Upper lobe of right lung (tissue), 1 donor: Measurements from ENCODE around the gene SLC16A8. TPM values are rescaled to one million over a fixed set of nuclear protein-coding genes. Genes with fewer than 3 reads are reported as not detected.
A peak's percentile ranks its signal among the peaks of the same experiment; 100 is the strongest.

Experiments
- ATAC-seq: fragments of 200-7000 bp; cut with Tn5 transposase; one replicate; pipeline ENCODE4 v1.9.1; 2020; ENCODE audit warnings: mild to moderate bottlenecking, moderate library complexity
- DNase-seq: peaks from one replicate; pipeline ENCODE4 v3.0.0-alpha.2; 2020
- H3K27ac ChIP-seq: fragments of 200-600 bp; one replicate; pipeline ENCODE4 v1.8.0; 2022
- H3K27me3 ChIP-seq: fragments of 200-600 bp; one replicate; pipeline ENCODE4 v1.8.0; 2022; ENCODE audit warnings: mild to moderate bottlenecking
- H3K36me3 ChIP-seq: fragments of 200-600 bp; one replicate; pipeline ENCODE4 v1.8.0; 2022
- H3K4me1 ChIP-seq: fragments of 200-600 bp; one replicate; pipeline ENCODE4 v1.8.0; 2022
- H3K4me3 ChIP-seq: fragments of 200-600 bp; one replicate; pipeline ENCODE4 v1.8.0; 2022; ENCODE audit warnings: mild to moderate bottlenecking
- H3K9me3 ChIP-seq: fragments of 200-600 bp; one replicate; pipeline ENCODE4 v1.8.0; 2022
- intact Hi-C: fragments of 100-400 bp; cut with DNase I; formaldehyde crosslinking; loops from one replicate; pipeline ENCODE4 v1.11.0; 2022
- total RNA-seq: library from RNA; stranded (reverse); fragmentation: NEBNext Ultra II Directional; extraction: Animal tissue kit (Norgen Biotek cat#: 25700); gene quantifications from one replicate; pipeline ENCODE4 v1.2.1, GENCODE V29; 2021
- TF ChIP-seq, protein P1 (sequence below): fragments of 200-600 bp; IDR thresholded peaks from one replicate; pipeline ENCODE4 v1.8.0; 2022; ENCODE audit warnings: antibody characterized with exemption
- donor health status: DM: no; HTN: yes; CAD: no; lungs with severe emphysema.

The SLC16A8 gene
- total RNA-seq, 1 donor from 2014 or later: not detected

DNA sequence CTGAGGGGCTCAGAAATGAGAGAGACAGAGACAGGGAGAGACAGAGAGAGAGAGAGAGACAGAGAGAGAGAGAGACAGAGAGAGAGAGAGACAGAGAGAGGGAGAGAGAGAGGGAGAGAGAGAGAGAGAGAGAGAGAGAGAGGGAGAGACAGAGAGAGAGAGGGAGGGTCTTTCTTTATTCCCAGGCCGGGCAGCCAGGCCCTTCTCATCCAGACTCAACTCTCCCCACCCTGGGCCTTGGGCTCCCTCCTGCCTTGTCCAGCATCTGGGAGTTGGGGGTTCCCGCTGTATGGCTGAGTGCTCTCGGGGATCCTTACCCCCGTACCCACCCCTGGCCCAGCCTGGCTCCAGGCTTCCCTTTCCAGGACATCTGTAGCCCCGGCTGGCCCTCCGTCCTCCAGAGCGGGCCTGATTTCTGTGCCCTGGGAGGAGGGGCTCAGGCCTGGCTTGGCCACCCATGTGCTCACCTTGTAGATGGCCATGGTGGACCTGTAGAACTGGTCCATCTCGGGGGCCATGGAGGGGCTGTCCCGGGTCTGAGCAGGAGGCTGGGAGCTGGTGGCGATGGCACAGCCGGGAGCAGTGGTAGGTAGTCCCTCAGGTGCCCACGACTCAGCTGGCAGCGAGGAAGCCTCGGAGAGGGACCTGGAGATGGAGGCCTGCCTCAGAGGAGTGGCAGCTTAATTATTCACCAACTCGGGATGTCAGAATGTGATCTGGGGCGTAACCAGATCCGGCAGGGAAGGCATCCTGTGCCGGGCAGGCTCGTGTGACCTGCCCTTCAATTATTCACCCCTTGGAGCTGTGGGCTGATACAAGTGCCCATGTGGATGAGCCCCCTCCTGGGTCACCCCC, 26.3 kb upstream of the SLC16A8 start, which contains the start of gene BAIAP2L2:
TSS of gene BAIAP2L2 (minus strand) at position 677 of the 855 bp plus-strand sequence. CDS start at position 518, 159 bp downstream.
- TF ChIP-seq, protein P1, sequence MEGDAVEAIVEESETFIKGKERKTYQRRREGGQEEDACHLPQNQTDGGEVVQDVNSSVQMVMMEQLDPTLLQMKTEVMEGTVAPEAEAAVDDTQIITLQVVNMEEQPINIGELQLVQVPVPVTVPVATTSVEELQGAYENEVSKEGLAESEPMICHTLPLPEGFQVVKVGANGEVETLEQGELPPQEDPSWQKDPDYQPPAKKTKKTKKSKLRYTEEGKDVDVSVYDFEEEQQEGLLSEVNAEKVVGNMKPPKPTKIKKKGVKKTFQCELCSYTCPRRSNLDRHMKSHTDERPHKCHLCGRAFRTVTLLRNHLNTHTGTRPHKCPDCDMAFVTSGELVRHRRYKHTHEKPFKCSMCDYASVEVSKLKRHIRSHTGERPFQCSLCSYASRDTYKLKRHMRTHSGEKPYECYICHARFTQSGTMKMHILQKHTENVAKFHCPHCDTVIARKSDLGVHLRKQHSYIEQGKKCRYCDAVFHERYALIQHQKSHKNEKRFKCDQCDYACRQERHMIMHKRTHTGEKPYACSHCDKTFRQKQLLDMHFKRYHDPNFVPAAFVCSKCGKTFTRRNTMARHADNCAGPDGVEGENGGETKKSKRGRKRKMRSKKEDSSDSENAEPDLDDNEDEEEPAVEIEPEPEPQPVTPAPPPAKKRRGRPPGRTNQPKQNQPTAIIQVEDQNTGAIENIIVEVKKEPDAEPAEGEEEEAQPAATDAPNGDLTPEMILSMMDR: no peak
- no peaks in the 10 kb centered on the region for H3K27me3 ChIP-seq
- H3K27ac ChIP-seq: no peak within 1 kb of the TSS
- no peak for DNase-seq
- H3K36me3 ChIP-seq: no peaks in the 10 kb centered on the region
- no peak within 1 kb of the TSS for H3K4me3 ChIP-seq
- no peaks in the 10 kb centered on the region for H3K9me3 ChIP-seq
- H3K4me1 ChIP-seq: peaks cover 8% of the 10 kb centered on the region
- intact Hi-C loops: no loop called here
- ATAC-seq: no peak

GRCh38 chr22:38109371-38110001, 25.5 kb upstream of the SLC16A8 start:
- Histone ChIP-seq H3K4me1 (peaks cover 3% of the 10 kb centered on the region), H3K4me3 (no peak overlapping the region), H3K9me3 (no peaks in the 10 kb centered on the region), H3K27ac (no peak overlapping the region), H3K36me3 (no peaks in the 10 kb centered on the region), H3K27me3 (no peaks in the 10 kb centered on the region)
- ATAC-seq (peak; percentile 4), DNase-seq (no peak)
- intact Hi-C loops: no loop called here
- TF ChIP-seq, protein P1: no peak

- DNase-seq: no peak
- TF ChIP-seq, protein P1: no peak
- no peaks in the 10 kb centered on the region for H3K9me3 ChIP-seq
- no peaks in the 10 kb centered on the region for H3K27me3 ChIP-seq
- H3K4me1 ChIP-seq: no peaks in the 10 kb centered on the region
- H3K4me3 ChIP-seq: no peak overlapping the region
- no peak overlapping the region for H3K27ac ChIP-seq
- no peaks in the 10 kb centered on the region for H3K36me3 ChIP-seq
- ATAC-seq: no peak
- intact Hi-C loops: no loop called here
Observed at GRCh38 chr22:38108561-38109319, 24.8 kb upstream of the SLC16A8 start.

- ATAC-seq (peak; percentile 3), DNase-seq (no peak)
- intact Hi-C loops: no loop called here
- Histone ChIP-seq H3K27ac (no peak overlapping the region), H3K27me3 (no peaks in the 10 kb centered on the region), H3K36me3 (no peaks in the 10 kb centered on the region), H3K9me3 (no peaks in the 10 kb centered on the region), H3K4me1 (no peaks in the 10 kb centered on the region), H3K4me3 (no peak overlapping the region)
- TF ChIP-seq, protein P1: no peak
Observed at GRCh38 chr22:38107692-38108515, 23.9 kb upstream of the SLC16A8 start.
